WTC11 (cell line): ENCODE results near the gene REST. TPM values are rescaled to one million over a fixed set of nuclear protein-coding genes. Genes with fewer than 3 reads are reported as not detected.
A peak's percentile ranks its signal among the peaks of the same experiment; 100 is the strongest.
"Not testable (repeated sequence)": the region's sequence is repeated elsewhere in the genome, so short reads cannot be mapped to it uniquely, and the experiment has no call there.

ENCODE experiments used
- ATAC-seq: fragments of 200-7000 bp; cut with Tn5 transposase; 2 replicates; pipeline ENCODE4 v1.10.0; 2021; ENCODE audit warnings: mild to moderate bottlenecking, moderate library complexity
- CTCF ChIA-PET: fragments of 300-600 bp; sonication (Branson Sonifier 250); formaldehyde crosslinking; loops from one replicate; lab custom pipeline; 2021; ENCODE audit warnings: antibody characterized with exemption; lab: Charles Lee
- POLR2A ChIA-PET: fragments of 350-600 bp; sonication (Branson Sonifier 250); formaldehyde crosslinking; loops from one replicate; lab custom pipeline; 2021; ENCODE audit warnings: antibody characterized with exemption; lab: Charles Lee
- DNase-seq: peaks from one replicate; pipeline ENCODE4 v3.0.0; 2021; ENCODE audit warnings: low spot score
- H3K27ac Mint-ChIP-seq: 2 replicates; pipeline ENCODE4 v1.8.0; 2021; ENCODE audit warnings: mixed read lengths
- H3K27me3 Mint-ChIP-seq: 2 replicates; pipeline ENCODE4 v1.8.0; 2021; ENCODE audit warnings: low read depth, mild to moderate bottlenecking, moderate library complexity, mixed read lengths
- H3K36me3 Mint-ChIP-seq: 2 replicates; pipeline ENCODE4 v1.8.0; 2021; ENCODE audit warnings: mixed read lengths
- H3K4me1 Mint-ChIP-seq: 2 replicates; pipeline ENCODE4 v1.8.0; 2022; ENCODE audit warnings: mixed read lengths
- H3K4me3 Mint-ChIP-seq: 2 replicates; pipeline ENCODE4 v1.8.0; 2021; ENCODE audit warnings: mild to moderate bottlenecking, moderate library complexity, mixed read lengths
- H3K9me3 Mint-ChIP-seq: 2 replicates; pipeline ENCODE4 v1.8.0; 2021; ENCODE audit warnings: mixed read lengths
- ARID4B ChIP-seq: sonication (generic); formaldehyde crosslinking; IDR thresholded peaks from 2 replicates; pipeline ENCODE4 v1.8.0; 2023; ENCODE audit warnings: missing genetic modification reagents, mild to moderate bottlenecking, borderline replicate concordance
- CBFB ChIP-seq: sonication (generic); formaldehyde crosslinking; IDR thresholded peaks from 2 replicates; pipeline ENCODE4 v1.8.1; 2022; ENCODE audit warnings: mild to moderate bottlenecking, low read depth, missing genetic modification reagents
- CTCF ChIP-seq: fragments of 200-600 bp; IDR thresholded peaks from 2 replicates; pipeline ENCODE4 v1.8.0; 2022; ENCODE audit warnings: antibody characterized with exemption
- GABPB1 ChIP-seq: sonication (generic); formaldehyde crosslinking; IDR thresholded peaks from 2 replicates; pipeline ENCODE4 v1.8.1; 2023; ENCODE audit warnings: mild to moderate bottlenecking, missing genetic modification reagents
- GRHL2 ChIP-seq: fragments of 250-450 bp; sonication (Bioruptor Pico); IDR thresholded peaks from 2 replicates; pipeline ENCODE4 v1.8.0; 2022; ENCODE audit warnings: mild to moderate bottlenecking, moderate library complexity; ENCODE audit not compliant: insufficient replicate concordance, severe bottlenecking
- HMGA2 ChIP-seq: fragments of 250-450 bp; sonication (Bioruptor Pico); IDR thresholded peaks from 2 replicates; pipeline ENCODE4 v1.4.0; 2021; ENCODE audit warnings: mild to moderate bottlenecking, moderate library complexity
- HMGXB4 ChIP-seq: sonication (generic); formaldehyde crosslinking; IDR thresholded peaks from 2 replicates; pipeline ENCODE4 v1.8.1; 2023; ENCODE audit warnings: mild to moderate bottlenecking, moderate library complexity, missing genetic modification reagents
- IRF1 ChIP-seq: sonication (generic); formaldehyde crosslinking; IDR thresholded peaks from 2 replicates; pipeline ENCODE4 v1.8.0; 2023; ENCODE audit warnings: missing genetic modification reagents
- MYBL2 ChIP-seq: sonication (generic); formaldehyde crosslinking; IDR thresholded peaks from 2 replicates; pipeline ENCODE4 v1.8.1; 2023; ENCODE audit warnings: mild to moderate bottlenecking, moderate library complexity, missing genetic modification reagents
- NFE2L1 ChIP-seq: sonication (generic); formaldehyde crosslinking; IDR thresholded peaks from 2 replicates; pipeline ENCODE4 v1.8.1; 2023; ENCODE audit warnings: missing genetic modification reagents
- SMAD4 ChIP-seq: sonication (generic); formaldehyde crosslinking; IDR thresholded peaks from 2 replicates; pipeline ENCODE4 v1.8.0; 2022; ENCODE audit warnings: mild to moderate bottlenecking, missing genetic modification reagents
- SP1 ChIP-seq: sonication (generic); formaldehyde crosslinking; conservative IDR thresholded peaks from 2 replicates; pipeline ENCODE4 v1.8.1; 2022; ENCODE audit warnings: missing genetic modification reagents
- TEAD1 ChIP-seq: sonication (generic); formaldehyde crosslinking; IDR thresholded peaks from 2 replicates; pipeline ENCODE4 v1.8.0; 2022; ENCODE audit warnings: mild to moderate bottlenecking, missing genetic modification reagents
- TEAD4 ChIP-seq: sonication (generic); formaldehyde crosslinking; IDR thresholded peaks from 2 replicates; pipeline ENCODE4 v1.8.0; 2022; ENCODE audit warnings: mild to moderate bottlenecking, missing genetic modification reagents
- ZNF121 ChIP-seq: sonication (generic); formaldehyde crosslinking; IDR thresholded peaks from 2 replicates; pipeline ENCODE4 v1.8.0; 2023; ENCODE audit warnings: missing genetic modification reagents
- ZNF138 ChIP-seq: sonication (generic); formaldehyde crosslinking; conservative IDR thresholded peaks from 2 replicates; pipeline ENCODE4 v1.8.1; 2022; ENCODE audit warnings: mild to moderate bottlenecking, moderate library complexity, missing genetic modification reagents
- ZNF263 ChIP-seq: sonication (generic); formaldehyde crosslinking; IDR thresholded peaks from 2 replicates; pipeline ENCODE4 v1.8.1; 2022; ENCODE audit warnings: low read depth, mild to moderate bottlenecking, moderate library complexity, missing genetic modification reagents
- total RNA-seq: library from RNA; stranded (reverse); gene quantifications from 3 replicates; pipeline ENCODE4 v1.2.3, GENCODE V29; 2021
- TF ChIP-seq, protein P1 (sequence below): sonication (generic); formaldehyde crosslinking; conservative IDR thresholded peaks from 2 replicates; pipeline ENCODE4 v1.8.1; 2022; ENCODE audit warnings: mild to moderate bottlenecking, missing genetic modification reagents
- TF ChIP-seq, protein P2 (sequence below): sonication (generic); formaldehyde crosslinking; IDR thresholded peaks from 2 replicates; pipeline ENCODE4 v1.8.0; 2023; ENCODE audit warnings: mild to moderate bottlenecking, missing genetic modification reagents
- TF ChIP-seq, protein P3 (sequence below): fragments of 250-450 bp; sonication (Bioruptor Pico); IDR thresholded peaks from 2 replicates; pipeline ENCODE4 v1.8.0; 2021; ENCODE audit warnings: mild to moderate bottlenecking

REST gene
- total RNA-seq, 1 experiment from 2014 or later: 75.1 TPM

- POLR2A ChIA-PET: no interaction called here
- no peak for DNase-seq
- CTCF ChIA-PET: interaction anchor here (0.6 kb wide), 1 partner anchor 207 kb away, joined by 3 read pairs; no protein-coding TSS in a partner anchor
- H3K36me3 Mint-ChIP-seq: no peaks in the 10 kb centered on the region
- H3K27ac Mint-ChIP-seq: no peak overlapping the region
- H3K9me3 Mint-ChIP-seq: peaks cover 4% of the 10 kb centered on the region
- H3K27me3 Mint-ChIP-seq: no peaks in the 10 kb centered on the region
- no peak overlapping the region for H3K4me3 Mint-ChIP-seq
- ATAC-seq: no peak
- TF ChIP-seq, protein P1, sequence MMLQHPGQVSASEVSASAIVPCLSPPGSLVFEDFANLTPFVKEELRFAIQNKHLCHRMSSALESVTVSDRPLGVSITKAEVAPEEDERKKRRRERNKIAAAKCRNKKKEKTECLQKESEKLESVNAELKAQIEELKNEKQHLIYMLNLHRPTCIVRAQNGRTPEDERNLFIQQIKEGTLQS: no peak
- TF ChIP-seq TEAD1 (no peak), ZNF121 (no peak), SMAD4 (CRISPR knock-in tag) (no peak), NFE2L1 (CRISPR knock-in tag) (no peak), HMGA2 (CRISPR knock-in tag) (no peak), GRHL2 (CRISPR knock-in tag) (no peak), SP1 (CRISPR knock-in tag) (no peak), TEAD4 (CRISPR knock-in tag) (no peak), ZNF263 (no peak), HMGXB4 (no peak)
- peaks cover 9% of the 10 kb centered on the region for H3K4me1 Mint-ChIP-seq
Observed at GRCh38 chr4:56880572-56880971, 27.1 kb upstream of the REST start.

GRCh38 chr4:56884511-56884910, 23.2 kb upstream of the REST start:
- POLR2A ChIA-PET: interaction anchor here (0.6 kb wide), 1 partner anchor 74 kb away, joined by 3 read pairs; no protein-coding TSS in a partner anchor
- H3K27ac Mint-ChIP-seq, H3K4me3 Mint-ChIP-seq, H3K4me1 Mint-ChIP-seq, H3K9me3 Mint-ChIP-seq, ATAC-seq, H3K36me3 Mint-ChIP-seq: not testable (repeated sequence)
- peak; percentile 28 for DNase-seq
- CTCF ChIA-PET: interaction anchor here (1.1 kb wide), 1 partner anchor 39 kb away, joined by 3 read pairs; no protein-coding TSS in a partner anchor
- TF ChIP-seq, protein P2, sequence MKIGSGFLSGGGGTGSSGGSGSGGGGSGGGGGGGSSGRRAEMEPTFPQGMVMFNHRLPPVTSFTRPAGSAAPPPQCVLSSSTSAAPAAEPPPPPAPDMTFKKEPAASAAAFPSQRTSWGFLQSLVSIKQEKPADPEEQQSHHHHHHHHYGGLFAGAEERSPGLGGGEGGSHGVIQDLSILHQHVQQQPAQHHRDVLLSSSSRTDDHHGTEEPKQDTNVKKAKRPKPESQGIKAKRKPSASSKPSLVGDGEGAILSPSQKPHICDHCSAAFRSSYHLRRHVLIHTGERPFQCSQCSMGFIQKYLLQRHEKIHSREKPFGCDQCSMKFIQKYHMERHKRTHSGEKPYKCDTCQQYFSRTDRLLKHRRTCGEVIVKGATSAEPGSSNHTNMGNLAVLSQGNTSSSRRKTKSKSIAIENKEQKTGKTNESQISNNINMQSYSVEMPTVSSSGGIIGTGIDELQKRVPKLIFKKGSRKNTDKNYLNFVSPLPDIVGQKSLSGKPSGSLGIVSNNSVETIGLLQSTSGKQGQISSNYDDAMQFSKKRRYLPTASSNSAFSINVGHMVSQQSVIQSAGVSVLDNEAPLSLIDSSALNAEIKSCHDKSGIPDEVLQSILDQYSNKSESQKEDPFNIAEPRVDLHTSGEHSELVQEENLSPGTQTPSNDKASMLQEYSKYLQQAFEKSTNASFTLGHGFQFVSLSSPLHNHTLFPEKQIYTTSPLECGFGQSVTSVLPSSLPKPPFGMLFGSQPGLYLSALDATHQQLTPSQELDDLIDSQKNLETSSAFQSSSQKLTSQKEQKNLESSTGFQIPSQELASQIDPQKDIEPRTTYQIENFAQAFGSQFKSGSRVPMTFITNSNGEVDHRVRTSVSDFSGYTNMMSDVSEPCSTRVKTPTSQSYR: 0 out of 2 replicates have a peak, but pooled peaks have one; percentile 20
- H3K27me3 Mint-ChIP-seq: peaks cover 13% of the 10 kb centered on the region; the same call in 1 of the 2 replicates

GRCh38 chr4:56892691-56893090, 15.0 kb upstream of the REST start:
- ATAC-seq (0 out of 2 replicates have a peak, but pooled peaks have one; percentile 39), DNase-seq (no peak)
- POLR2A ChIA-PET: no interaction called here
- Mint-ChIP-seq H3K4me1 (no peaks in the 10 kb centered on the region), H3K4me3 (no peak overlapping the region), H3K27ac (no peak overlapping the region), H3K27me3 (0 out of 2 replicates have a peak, but pooled peaks cover 13% of the 10 kb centered on the region), H3K36me3 (no peaks in the 10 kb centered on the region), H3K9me3 (no peaks in the 10 kb centered on the region)
- CTCF ChIA-PET: no interaction called here
- no peak for TF ChIP-seq GABPB1
- no peak for TF ChIP-seq CTCF
- no peak for TF ChIP-seq ZNF138 (CRISPR knock-in tag)
- TF ChIP-seq MYBL2 (CRISPR knock-in tag): no peak
- TF ChIP-seq CBFB (CRISPR knock-in tag): no peak
- TF ChIP-seq, protein P3, sequence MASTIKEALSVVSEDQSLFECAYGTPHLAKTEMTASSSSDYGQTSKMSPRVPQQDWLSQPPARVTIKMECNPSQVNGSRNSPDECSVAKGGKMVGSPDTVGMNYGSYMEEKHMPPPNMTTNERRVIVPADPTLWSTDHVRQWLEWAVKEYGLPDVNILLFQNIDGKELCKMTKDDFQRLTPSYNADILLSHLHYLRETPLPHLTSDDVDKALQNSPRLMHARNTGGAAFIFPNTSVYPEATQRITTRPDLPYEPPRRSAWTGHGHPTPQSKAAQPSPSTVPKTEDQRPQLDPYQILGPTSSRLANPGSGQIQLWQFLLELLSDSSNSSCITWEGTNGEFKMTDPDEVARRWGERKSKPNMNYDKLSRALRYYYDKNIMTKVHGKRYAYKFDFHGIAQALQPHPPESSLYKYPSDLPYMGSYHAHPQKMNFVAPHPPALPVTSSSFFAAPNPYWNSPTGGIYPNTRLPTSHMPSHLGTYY (CRISPR knock-in tag): no peak
- TF ChIP-seq ARID4B (CRISPR knock-in tag): no peak
- TF ChIP-seq IRF1 (CRISPR knock-in tag): no peak
